Measurements from ENCODE around the gene AIFM3. TPM values are rescaled to one million over a fixed set of nuclear protein-coding genes. Genes with fewer than 3 reads are reported as not detected.

The AIFM3 gene
- polyA plus RNA-seq, 1 donor = 0.68 TPM

DNA sequence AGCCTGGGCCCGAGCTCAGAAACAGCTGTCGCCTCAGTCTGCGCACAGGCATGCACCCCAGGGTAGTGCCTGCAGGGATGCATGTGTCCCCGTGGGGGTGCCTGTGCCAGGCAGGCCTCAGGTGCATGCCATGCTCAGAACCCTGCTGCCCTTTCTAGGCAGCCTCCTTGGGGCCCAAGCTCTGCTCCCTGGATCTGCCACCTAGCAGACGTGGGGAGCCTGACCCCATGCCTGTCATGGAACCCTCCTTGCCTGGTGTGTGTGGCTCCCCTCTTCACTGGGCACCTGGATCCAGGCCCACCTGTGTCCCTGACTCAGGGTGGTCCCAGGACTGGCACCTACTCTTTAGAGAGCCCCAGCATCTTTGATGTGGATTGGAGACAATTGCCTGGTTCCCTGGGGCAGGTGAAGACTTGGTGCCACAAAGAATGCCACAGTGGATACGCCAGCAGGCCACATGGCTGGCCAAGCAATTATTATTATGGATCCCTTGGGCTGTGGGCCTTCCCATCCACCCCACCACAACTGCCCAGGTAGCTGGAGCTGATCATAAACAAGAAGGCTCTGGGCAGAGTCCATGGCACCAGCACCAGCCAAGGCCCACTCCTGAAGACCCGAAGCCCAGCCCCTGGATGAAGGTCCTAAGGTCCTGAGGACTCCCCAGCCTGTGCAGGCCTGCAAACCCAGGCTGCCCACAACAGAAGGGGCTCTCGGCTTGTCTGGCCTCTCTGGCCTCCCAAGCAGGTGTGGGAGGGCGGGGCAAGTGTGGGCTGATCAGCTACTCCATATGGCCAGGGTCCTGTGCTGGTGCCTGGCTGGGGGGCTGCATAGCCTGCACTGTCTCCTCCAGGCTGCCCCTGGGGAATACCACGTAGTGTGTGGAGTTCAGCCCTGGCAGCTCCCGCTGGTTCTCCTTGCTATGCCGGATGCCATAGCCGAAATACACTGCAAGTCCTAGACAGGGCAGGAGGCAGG, 61.5 kb downstream of the AIFM3 start:
- DNase-seq = no peak

GRCh38 chr22:21029486-21030025, 62.5 kb downstream of the AIFM3 start:
- DNase-seq = no peak

DNA sequence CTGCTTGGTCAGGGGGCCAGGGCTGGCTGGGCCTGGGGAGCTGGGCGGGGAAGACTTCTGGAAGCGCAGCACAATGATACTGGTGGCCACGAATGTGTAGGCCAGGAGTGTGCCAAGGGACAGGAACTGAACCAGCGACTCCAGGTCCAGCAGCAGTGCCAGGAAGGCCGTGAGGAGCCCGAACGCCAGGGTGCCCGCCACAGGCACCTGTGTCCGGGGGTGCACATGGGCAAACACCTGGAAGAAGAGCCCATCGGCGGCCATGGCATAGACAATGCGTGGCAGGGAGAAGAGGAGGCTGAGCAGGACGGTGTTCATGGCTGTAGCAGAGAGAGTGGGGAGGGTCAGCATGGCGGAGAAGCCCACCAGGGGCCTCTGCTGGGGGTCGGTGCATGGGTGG, 63.0 kb downstream of the AIFM3 start:
- DNase-seq = no peak

Other genes starting within 250 kb of the AIFM3 start
- gene SERPIND1, start 193.1 kb upstream of the AIFM3 start, polyA plus RNA-seq (ENCODE audit: insufficient read length) = 2.8 TPM
- gene PI4KA, start 108.4 kb upstream of the AIFM3 start, polyA plus RNA-seq (ENCODE audit: insufficient read length) = 82.6 TPM
- gene SNAP29, start 108.2 kb upstream of the AIFM3 start, polyA plus RNA-seq (ENCODE audit: insufficient read length) = 30.7 TPM
- gene CRKL, start 49.8 kb upstream of the AIFM3 start, polyA plus RNA-seq (ENCODE audit: insufficient read length) = 62.3 TPM
- gene LZTR1, start 15.0 kb downstream of the AIFM3 start, polyA plus RNA-seq (ENCODE audit: insufficient read length) = 50.5 TPM
- gene THAP7, start 34.9 kb downstream of the AIFM3 start, polyA plus RNA-seq (ENCODE audit: insufficient read length) = 14.1 TPM
- 1.4 TPM for gene P2RX6, start 47.9 kb downstream of the AIFM3 start, polyA plus RNA-seq (ENCODE audit: insufficient read length)
- 1.5 TPM for gene SLC7A4, start 65.3 kb downstream of the AIFM3 start, polyA plus RNA-seq (ENCODE audit: insufficient read length)
- gene LRRC74B, start 78.7 kb downstream of the AIFM3 start, polyA plus RNA-seq (ENCODE audit: insufficient read length) = 0.27 TPM